HG02623 (cell line): ENCODE measurements around the gene FAM185A.
"Not testable (repeated sequence)": the region's sequence is repeated elsewhere in the genome, so short reads cannot be mapped to it uniquely, and the experiment has no call there.

Source experiments
- ATAC-seq: cut with Tn5 transposase; IDR thresholded peaks from one replicate; pipeline ENCODE4 v1.9.1; 2021; ENCODE audit warnings: moderate library complexity; ENCODE audit not compliant: unreplicated experiment

FAM185A gene

GRCh38 chr7:102748605-102749444, at the start of gene FAM185A:
TSS of gene FAM185A (plus strand) at chr7:102748999. CDS start at chr7:102749208, 209 bp downstream.
- peak; percentile 99 for ATAC-seq

DNA sequence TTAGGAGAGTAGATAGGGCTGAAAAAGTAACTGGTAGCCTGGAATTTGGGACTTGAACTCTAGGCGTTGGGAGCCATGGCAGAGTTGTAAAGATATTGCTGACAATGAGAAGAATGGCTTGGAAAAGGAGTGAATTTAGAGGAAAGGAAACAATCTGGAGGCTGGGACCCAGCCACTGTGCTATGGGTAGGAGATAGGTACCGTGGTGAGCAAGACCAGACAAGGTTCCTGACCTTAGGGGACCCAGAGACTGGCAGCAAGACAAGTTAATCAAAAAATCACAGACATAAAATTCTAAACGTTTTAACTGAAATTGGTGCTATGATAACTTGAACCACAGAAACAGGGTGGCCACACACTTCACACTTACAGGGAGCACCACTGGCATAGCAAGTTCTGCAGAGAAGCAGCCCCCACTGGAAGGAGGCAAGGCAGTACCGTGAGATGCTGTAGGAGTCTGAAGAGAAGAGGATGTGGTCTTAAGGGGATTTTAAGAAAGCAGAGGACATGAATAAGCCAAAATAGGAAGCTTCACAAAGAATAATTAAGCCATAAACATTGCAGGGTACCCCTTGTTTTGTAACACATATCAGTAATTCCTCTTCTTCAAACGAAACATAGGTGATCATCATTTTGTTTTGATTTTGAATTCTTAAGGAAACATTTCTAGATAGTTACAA, 35.6 kb upstream of the FAM185A start:
- ATAC-seq: peak; percentile 68

- peak; percentile 71 for ATAC-seq
Measured at GRCh38 chr7:102713691-102714080, 35.1 kb upstream of the FAM185A start.

DNA sequence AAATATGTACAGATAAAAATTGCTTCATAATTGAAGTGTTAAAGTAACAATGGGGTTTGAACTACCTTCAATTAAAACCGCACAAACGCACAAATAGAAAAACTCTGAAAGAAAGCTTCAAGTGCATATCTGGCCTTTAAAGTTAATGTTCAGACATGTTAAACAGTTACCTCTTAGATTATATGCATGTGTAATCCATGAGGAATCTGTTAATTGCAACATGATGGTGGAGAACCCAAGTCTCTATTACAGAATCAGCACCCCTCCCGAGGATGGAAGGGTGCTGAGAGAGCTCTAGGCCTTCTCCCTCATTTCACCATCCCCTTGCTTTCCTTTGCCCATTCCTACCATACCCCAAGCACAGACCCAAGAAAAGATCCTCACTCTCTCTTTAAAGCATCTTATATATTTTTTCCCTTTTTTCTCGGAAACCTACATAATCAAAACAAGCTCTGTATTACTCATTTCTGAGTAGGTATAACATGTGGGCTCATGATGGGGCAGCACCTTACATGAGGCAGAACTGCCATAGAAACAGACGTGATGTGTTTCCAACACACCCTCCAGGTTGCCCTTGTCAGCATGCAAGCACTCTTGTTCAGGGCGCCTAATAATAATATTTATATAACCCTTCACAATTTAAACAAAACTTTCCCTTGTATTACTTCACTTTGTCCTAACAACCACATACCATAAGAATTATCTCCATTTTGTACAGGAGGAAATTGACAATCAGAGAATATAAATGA, 33.9 kb upstream of the FAM185A start:
- not testable (repeated sequence) for ATAC-seq

DNA sequence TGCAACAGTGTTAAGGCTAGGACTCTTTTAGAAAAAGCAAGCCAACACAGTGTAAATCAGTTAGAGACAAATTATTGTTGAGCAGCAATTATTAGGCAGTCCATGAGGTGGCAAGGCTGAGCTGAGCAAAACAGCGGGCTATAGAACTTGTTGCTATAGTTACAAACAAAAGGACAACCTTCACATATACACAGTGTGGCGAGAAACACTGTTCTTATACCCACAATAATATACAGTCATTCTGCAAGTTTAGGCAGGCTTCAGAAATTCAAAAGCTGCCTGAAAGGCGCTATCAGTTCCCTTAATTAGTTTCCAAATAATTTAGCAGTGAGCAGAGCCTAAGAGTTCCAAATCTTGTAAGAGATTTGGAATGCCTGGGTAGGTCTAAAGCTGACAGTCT, 33.1 kb upstream of the FAM185A start:
- ATAC-seq: peak; percentile 35

- ATAC-seq: not testable (repeated sequence)
Measured at GRCh38 chr7:102718491-102718890, 30.3 kb upstream of the FAM185A start.

GRCh38 chr7:102726170-102726569, 22.6 kb upstream of the FAM185A start:
- not testable (repeated sequence) for ATAC-seq

DNA sequence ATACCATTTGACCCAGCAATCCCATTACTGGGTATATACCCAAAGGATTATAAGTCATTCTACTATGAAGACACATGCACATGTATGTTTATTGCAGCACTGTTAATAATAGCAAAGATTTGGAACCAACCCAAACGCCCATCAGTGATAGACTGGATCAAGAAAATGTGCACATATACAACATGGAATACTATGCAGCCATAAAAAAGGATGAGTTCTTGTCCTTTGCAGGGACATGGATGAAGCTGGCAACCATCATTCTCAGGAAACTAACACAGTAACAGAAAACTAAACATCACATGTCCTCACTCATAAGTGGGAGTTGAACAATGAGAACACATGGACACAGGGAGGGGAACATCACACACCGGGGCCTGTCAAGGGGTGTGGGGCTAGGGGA, 19.1 kb upstream of the FAM185A start:
- not testable (repeated sequence) for ATAC-seq

GRCh38 chr7:102730431-102730830, 18.4 kb upstream of the FAM185A start:
- not testable (repeated sequence) for ATAC-seq

- not testable (repeated sequence) for ATAC-seq
Measured at GRCh38 chr7:102742002-102742771, 6.6 kb upstream of the FAM185A start.

- ATAC-seq: not testable (repeated sequence)
Measured at GRCh38 chr7:102743861-102744260, 4.9 kb upstream of the FAM185A start.

GRCh38 chr7:102745494-102746288, 3.1 kb upstream of the FAM185A start:
- not testable (repeated sequence) for ATAC-seq

- ATAC-seq: not testable (repeated sequence)
Measured at GRCh38 chr7:102749445-102749786, 617 bp downstream of the FAM185A start.

GRCh38 chr7:102758227-102758626, 9.4 kb downstream of the FAM185A start:
- not testable (repeated sequence) for ATAC-seq

DNA sequence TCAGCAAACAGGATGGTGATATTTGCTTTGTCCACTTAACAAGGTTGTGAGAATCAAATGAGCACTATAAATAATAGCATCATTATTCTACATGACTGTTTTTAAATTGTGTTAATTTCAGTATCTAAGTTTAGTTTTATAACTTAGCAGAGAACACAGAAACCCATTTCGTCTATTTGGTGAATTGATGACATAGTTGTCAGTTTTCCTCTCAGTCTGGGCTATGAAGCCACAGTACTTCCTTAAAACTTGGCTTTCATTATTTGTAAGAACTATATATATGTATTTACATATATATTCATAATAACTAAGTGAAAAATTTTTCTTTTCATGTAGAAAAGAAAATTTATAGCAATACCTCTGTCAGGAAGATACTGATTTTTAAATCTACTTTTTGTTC, 11.1 kb downstream of the FAM185A start:
- ATAC-seq: not testable (repeated sequence)

DNA sequence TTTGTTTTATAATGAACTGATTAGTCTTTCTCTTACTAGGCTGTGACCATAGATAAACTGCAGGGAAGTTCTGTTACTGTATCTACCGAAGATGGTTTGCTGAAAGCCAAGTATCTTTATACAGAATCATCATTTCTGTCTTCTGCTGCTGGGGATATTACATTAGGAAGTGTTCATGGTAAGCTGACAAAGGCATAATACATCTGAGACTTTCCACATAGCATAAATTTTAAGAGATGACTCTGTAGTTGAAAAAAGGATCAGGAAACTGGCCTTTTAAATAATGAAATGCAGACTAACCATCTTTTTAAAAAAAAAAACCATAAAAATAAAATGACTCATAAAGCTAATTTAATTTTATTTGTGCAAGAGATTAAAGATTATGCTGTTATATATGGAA, 12.4 kb downstream of the FAM185A start:
- not testable (repeated sequence) for ATAC-seq

GRCh38 chr7:102763295-102763905, 14.6 kb downstream of the FAM185A start:
- ATAC-seq: not testable (repeated sequence)

DNA sequence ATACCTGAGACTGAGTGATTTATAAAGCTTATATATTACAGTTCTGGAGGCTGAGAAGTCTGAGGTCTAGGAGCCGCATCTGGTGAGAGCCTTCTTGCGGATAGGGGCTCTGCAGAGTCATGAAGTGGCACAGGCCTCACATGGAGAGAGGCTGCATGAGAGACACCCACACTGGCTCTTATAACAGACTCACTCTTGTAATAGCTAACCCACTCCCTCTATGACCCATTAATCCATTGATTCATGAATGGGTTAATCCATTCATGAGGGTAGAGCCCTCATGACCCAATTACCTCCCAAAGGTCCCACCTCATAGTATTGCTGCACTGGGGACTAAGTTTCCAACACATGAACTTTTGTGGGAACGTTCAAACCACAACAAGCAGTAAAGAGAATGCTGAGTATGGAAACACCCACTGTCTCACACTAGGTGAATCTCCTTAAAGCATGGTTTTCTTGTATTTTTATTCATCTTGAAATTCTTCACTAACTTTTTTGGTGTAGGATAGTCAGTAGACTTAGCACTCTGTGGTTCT, 20.9 kb downstream of the FAM185A start:
- ATAC-seq: not testable (repeated sequence)

DNA sequence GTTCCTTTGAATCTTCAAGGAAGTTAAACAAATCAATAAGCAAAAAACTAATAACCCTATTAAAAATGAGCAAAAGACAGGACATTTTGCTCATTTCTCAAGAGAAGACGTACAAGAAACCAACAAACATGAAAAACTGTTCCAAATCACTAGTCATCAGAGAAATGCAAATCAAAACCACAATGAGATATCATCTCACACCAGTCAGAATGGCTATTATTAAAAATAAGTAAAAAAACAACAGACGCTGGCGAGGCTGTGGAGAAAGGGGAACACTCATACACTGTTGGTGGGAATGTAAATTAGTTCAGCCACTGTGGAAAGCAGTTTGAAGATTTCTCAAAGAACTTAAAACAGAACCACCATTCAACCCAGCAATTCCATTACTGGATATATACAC, 21.7 kb downstream of the FAM185A start:
- ATAC-seq: peak; percentile 61
